OCI-LY1 (cell line): ENCODE data around the gene PPM1B.

Experiments
- H2AFZ ChIP-seq: fragments of 200-600 bp; sonication (generic), shearing (Covaris generic); 2 replicates; pipeline ENCODE4 v1.6.0; 2014; ENCODE audit warnings: antibody characterized with exemption, mild to moderate bottlenecking, low read length
- H3F3A ChIP-seq: fragments of 200-600 bp; sonication (generic), shearing (Covaris generic); 2 replicates; pipeline ENCODE4 v1.6.0; 2014; ENCODE audit warnings: mild to moderate bottlenecking, antibody characterized with exemption, low read length, moderate library complexity; ENCODE audit not compliant: insufficient read depth
- H3K27ac ChIP-seq: fragments of 200-600 bp; sonication (generic); 2 replicates; pipeline ENCODE4 v1.5.1; 2014; ENCODE audit warnings: low read length, mixed run types, mild to moderate bottlenecking, low read depth; ENCODE audit not compliant: poor library complexity, severe bottlenecking
- H3K27me3 ChIP-seq: fragments of 200-600 bp; sonication (generic); 2 replicates; pipeline ENCODE4 v1.6.0; 2014; ENCODE audit warnings: antibody characterized with exemption, mild to moderate bottlenecking, low read length, moderate library complexity; ENCODE audit not compliant: insufficient read depth
- H3K36me3 ChIP-seq: fragments of 200-600 bp; sonication (generic); 2 replicates; pipeline ENCODE4 v1.6.1; 2014; ENCODE audit warnings: mild to moderate bottlenecking, antibody characterized with exemption, low read length, moderate library complexity, mixed read lengths; ENCODE audit not compliant: insufficient read depth
- H3K4me1 ChIP-seq: fragments of 200-600 bp; sonication (generic); 2 replicates; pipeline ENCODE4 v1.5.1; 2014; ENCODE audit warnings: mild to moderate bottlenecking, low read length, moderate library complexity; ENCODE audit not compliant: insufficient read depth, severe bottlenecking
- H3K4me2 ChIP-seq: fragments of 200-600 bp; sonication (generic), shearing (Covaris generic); 2 replicates; pipeline ENCODE4 v1.6.1; 2014; ENCODE audit warnings: low read length
- H3K4me3 ChIP-seq: fragments of 200-600 bp; sonication (generic); 2 replicates; pipeline ENCODE4 v1.5.1; 2014; ENCODE audit warnings: low read length, low read depth, mild to moderate bottlenecking, mixed read lengths; ENCODE audit not compliant: poor library complexity, severe bottlenecking
- H3K79me2 ChIP-seq: fragments of 200-600 bp; shearing (Covaris generic); 2 replicates; pipeline ENCODE4 v1.6.1; 2016; ENCODE audit warnings: mixed run types, low read length, mixed read lengths; ENCODE audit not compliant: insufficient read depth
- H3K9ac ChIP-seq: fragments of 200-600 bp; sonication (generic), shearing (Covaris generic); 2 replicates; pipeline ENCODE4 v1.6.1; 2014; ENCODE audit warnings: mild to moderate bottlenecking, low read length, mixed read lengths
- H3K9me2 ChIP-seq: fragments of 200-600 bp; sonication (generic), shearing (Covaris generic); 2 replicates; pipeline ENCODE4 v1.6.1; 2014; ENCODE audit warnings: low read depth, mild to moderate bottlenecking, low read length, mixed read lengths
- H3K9me3 ChIP-seq: fragments of 200-600 bp; shearing (Covaris generic); 2 replicates; pipeline ENCODE4 v1.6.1; 2014; ENCODE audit warnings: low read length, mixed read lengths
- H4K20me1 ChIP-seq: fragments of 200-600 bp; sonication (generic), shearing (Covaris generic); 2 replicates; pipeline ENCODE4 v1.6.0; 2016; ENCODE audit warnings: mild to moderate bottlenecking, low read length; ENCODE audit not compliant: insufficient read depth
- CTCF ChIP-seq: fragments of 200-600 bp; sonication (generic), shearing (Covaris generic); IDR thresholded peaks from 2 replicates; pipeline ENCODE4 v1.5.1; 2017; ENCODE audit warnings: mild to moderate bottlenecking, antibody characterized with exemption, low read length, moderate library complexity, mixed read lengths
- EZH2 ChIP-seq: fragments of 200-600 bp; sonication (generic), shearing (Covaris generic); IDR thresholded peaks from 2 replicates; pipeline ENCODE4 v1.8.0; 2017; ENCODE audit warnings: borderline replicate concordance, mixed run types, mild to moderate bottlenecking, antibody characterized with exemption, low read length, moderate library complexity, mixed read lengths

The PPM1B gene

GRCh38 chr2:44186810-44187209, 18.1 kb downstream of the PPM1B start:
- Histone ChIP-seq H3K4me3 (no peak overlapping the region), H3K79me2 (peaks cover 89% of the 10 kb centered on the region), H3K9me2 (no peaks in the 10 kb centered on the region), H2AFZ (no peak overlapping the region), H3K4me2 (no peak overlapping the region), H3K27ac (no peak overlapping the region), H3F3A (no peaks in the 10 kb centered on the region), H4K20me1 (no peaks in the 10 kb centered on the region), H3K27me3 (no peaks in the 10 kb centered on the region), H3K9me3 (no peaks in the 10 kb centered on the region), H3K4me1 (peaks cover 12% of the 10 kb centered on the region), H3K36me3 (0 out of 2 replicates have a peak, but pooled peaks cover 7% of the 10 kb centered on the region), H3K9ac (no peak overlapping the region)
- no peak for TF ChIP-seq CTCF
- TF ChIP-seq EZH2 = no peak

- no peaks in the 10 kb centered on the region for H3K9me3 ChIP-seq
- no peaks in the 10 kb centered on the region for H3K27me3 ChIP-seq
- TF ChIP-seq CTCF (no peak), EZH2 (no peak)
- H3K9ac ChIP-seq = no peak overlapping the region
- no peak overlapping the region for H3K4me2 ChIP-seq
- peaks cover 12% of the 10 kb centered on the region for H3K4me1 ChIP-seq
- H3K27ac ChIP-seq = no peak overlapping the region
- peaks cover 88% of the 10 kb centered on the region for H3K79me2 ChIP-seq
- no peaks in the 10 kb centered on the region for H3F3A ChIP-seq
- H4K20me1 ChIP-seq = no peaks in the 10 kb centered on the region
- H3K36me3 ChIP-seq = 0 out of 2 replicates have a peak, but pooled peaks cover 7% of the 10 kb centered on the region
- H2AFZ ChIP-seq = no peak overlapping the region
- H3K4me3 ChIP-seq = no peak overlapping the region
- no peaks in the 10 kb centered on the region for H3K9me2 ChIP-seq
These were observed 18.6 kb downstream of the PPM1B start for GRCh38 chr2:44187251-44187650.

GRCh38 chr2:44188696-44189095, 20.0 kb downstream of the PPM1B start:
- Histone ChIP-seq H3K79me2 (peaks cover 84% of the 10 kb centered on the region), H3K4me2 (no peak overlapping the region), H3K9me2 (no peaks in the 10 kb centered on the region), H3K27ac (no peak overlapping the region), H3K4me3 (no peak overlapping the region), H2AFZ (no peak overlapping the region), H3K9ac (no peak overlapping the region), H4K20me1 (no peaks in the 10 kb centered on the region), H3K4me1 (peaks cover 12% of the 10 kb centered on the region), H3K27me3 (no peaks in the 10 kb centered on the region), H3K9me3 (no peaks in the 10 kb centered on the region), H3F3A (no peaks in the 10 kb centered on the region), H3K36me3 (peaks cover 4% of the 10 kb centered on the region; the same call in 1 of the 2 replicates)
- TF ChIP-seq CTCF (no peak), EZH2 (no peak)
